PFSK-1 (cell line): ENCODE results near the gene GTPBP4.

Source experiments
- FOXP2 ChIP-seq: optimal IDR thresholded peaks from 2 replicates; pipeline ENCODE3; 2011; ENCODE audit warnings: borderline replicate concordance, control low read depth, inconsistent platforms; ENCODE audit not compliant: insufficient read depth; ENCODE audit errors: extremely low read length, extremely low read depth
- POLR2AphosphoS5 ChIP-seq: IDR thresholded peaks from 2 replicates; pipeline ENCODE4 v1.6.1; 2012; ENCODE audit warnings: low read depth, mild to moderate bottlenecking, control low read depth, low read length, moderate library complexity
- REST ChIP-seq, 2 experiments: IDR thresholded peaks; 2 replicates each; pipeline versions ENCODE4 v1.6.1 to v1.8.0; 2011 to 2012; ENCODE audit warnings: low read depth in 2 of 2, low read length in 2 of 2, control low read depth in 1 of 2, inconsistent platforms in 1 of 2, mild to moderate bottlenecking in 1 of 2, moderate library complexity in 1 of 2; ENCODE audit not compliant: insufficient read depth in 1 of 2
- SIN3A ChIP-seq: IDR thresholded peaks from 2 replicates; pipeline ENCODE4 v1.6.1; 2012; ENCODE audit warnings: mild to moderate bottlenecking, low read length, moderate library complexity, borderline replicate concordance; ENCODE audit not compliant: insufficient read depth
- TAF1 ChIP-seq: IDR thresholded peaks from 2 replicates; pipeline ENCODE4 v1.6.1; 2012; ENCODE audit warnings: low read length, control low read depth, borderline replicate concordance; ENCODE audit not compliant: insufficient read depth

The GTPBP4 gene

GRCh38 chr10:1059902-1060301 is 71.7 kb downstream of the GTPBP4 start:
- no peak for TF ChIP-seq REST (IDR thresholded peaks at IDR 0.05; ENCODE audit: insufficient read depth in 1 of 2, low read depth in 2 of 2, low read length in 2 of 2)
- TF ChIP-seq TAF1 = no peak
- TF ChIP-seq SIN3A = no peak
- TF ChIP-seq FOXP2 = no peak
- no peak for TF ChIP-seq POLR2AphosphoS5

DNA sequence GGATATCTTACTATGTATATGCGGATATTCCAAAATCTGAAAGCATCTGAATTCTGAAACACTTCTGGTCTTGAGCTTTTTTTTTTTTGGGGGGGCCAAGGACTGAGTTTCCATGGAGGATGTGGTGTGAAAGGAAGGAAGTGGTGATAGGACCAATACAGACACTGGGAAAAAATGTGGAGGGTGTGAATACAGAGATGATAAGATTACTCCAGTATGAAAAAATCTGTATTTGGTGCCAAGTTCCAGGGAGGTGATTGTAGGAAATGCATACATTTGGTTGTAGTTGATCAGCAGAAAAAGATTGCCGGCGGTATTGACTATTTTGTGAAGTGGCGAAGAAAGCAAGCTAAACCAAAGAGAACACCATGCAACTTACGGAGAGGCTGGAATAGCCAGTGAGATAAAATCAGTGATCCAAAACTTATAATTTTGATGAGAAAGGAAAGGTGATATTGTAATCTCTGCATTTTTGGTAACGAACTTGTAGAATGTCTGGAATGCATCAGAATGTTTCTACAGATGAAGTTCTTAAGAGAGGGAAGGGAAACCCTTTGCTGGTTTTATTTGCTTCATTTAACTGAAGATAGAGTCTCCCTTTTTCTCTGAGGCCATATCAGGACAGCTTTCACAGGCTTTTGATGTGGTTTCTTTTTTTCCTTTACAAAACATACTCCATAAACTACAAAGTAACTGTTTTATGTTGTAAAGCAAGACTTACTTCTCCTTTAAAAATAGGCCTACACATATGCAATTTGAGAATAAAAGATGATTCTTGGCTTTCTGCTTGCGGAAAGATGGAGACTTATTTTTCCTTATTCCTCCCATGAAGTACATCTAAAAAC is 73.9 kb downstream of the GTPBP4 start:
- TF ChIP-seq FOXP2 = no peak
- no peak for TF ChIP-seq POLR2AphosphoS5
- TF ChIP-seq REST (IDR thresholded peaks at IDR 0.05; ENCODE audit: insufficient read depth in 1 of 2, low read depth in 2 of 2, low read length in 2 of 2) = no peak
- TF ChIP-seq TAF1 = no peak
- no peak for TF ChIP-seq SIN3A

DNA sequence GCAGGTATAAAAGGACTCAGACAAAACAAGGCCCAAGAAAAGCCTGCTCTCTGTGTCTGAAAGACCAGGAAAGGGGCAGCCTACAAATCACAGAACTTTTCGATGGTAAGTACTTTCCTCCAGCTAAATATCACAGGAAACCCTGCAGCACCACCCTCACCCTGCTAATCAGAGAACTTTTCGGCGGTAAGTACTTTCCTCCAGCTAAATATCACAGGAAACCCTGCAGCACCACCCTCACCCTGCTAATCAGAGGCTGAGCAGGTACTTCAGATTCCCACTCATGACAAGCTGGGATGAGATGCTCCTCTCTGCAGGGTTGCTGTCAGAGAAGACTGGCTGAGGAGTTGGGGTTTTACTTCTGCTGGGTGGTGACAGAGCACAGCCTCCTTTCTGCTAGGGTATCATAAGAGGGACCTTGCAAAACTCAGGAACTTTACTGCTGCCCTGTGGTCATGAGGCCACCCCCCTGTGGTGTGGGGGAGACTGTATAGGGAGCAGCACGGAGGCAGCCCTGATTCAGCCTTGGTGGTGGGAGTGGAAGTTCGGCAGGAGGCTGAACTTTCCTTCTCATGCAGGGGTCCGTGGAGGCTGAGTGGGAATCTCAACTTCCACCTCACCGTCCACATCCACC is 75.1 kb downstream of the GTPBP4 start:
- no peak for TF ChIP-seq TAF1
- no peak for TF ChIP-seq REST (IDR thresholded peaks at IDR 0.05; ENCODE audit: insufficient read depth in 1 of 2, low read depth in 2 of 2, low read length in 2 of 2)
- TF ChIP-seq SIN3A = no peak
- no peak for TF ChIP-seq FOXP2
- no peak for TF ChIP-seq POLR2AphosphoS5

DNA sequence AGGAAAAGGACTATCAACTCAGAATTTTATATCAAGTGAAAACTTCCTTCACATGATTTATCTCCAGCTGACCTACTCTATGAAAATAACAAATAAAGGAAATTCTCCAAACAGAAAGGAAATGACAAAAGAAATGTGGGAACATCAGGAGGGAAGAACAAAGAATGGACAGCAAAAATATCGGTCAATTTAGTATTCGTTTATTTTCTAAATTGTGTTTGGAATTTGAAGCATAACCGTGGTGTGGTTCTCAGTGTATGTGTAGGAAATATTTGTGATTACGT is 76.7 kb downstream of the GTPBP4 start:
- TF ChIP-seq POLR2AphosphoS5 (no peak), REST (IDR thresholded peaks at IDR 0.05; ENCODE audit: insufficient read depth in 1 of 2, low read depth in 2 of 2, low read length in 2 of 2) (no peak), FOXP2 (no peak), SIN3A (no peak), TAF1 (no peak)
